A549 (cell line): Measurements from ENCODE around the gene SPC24. TPM values are rescaled to one million over a fixed set of nuclear protein-coding genes. Genes with fewer than 3 reads are reported as not detected.

Experiments used
- ATAC-seq, 2 experiments: fragments of 200-7000 bp in 1 of 2; fragments of >200 bp in 1 of 2; cut with Nextera tagmentation in 1 of 2; cut with Tn5 transposase in 1 of 2; 3 replicates each; pipeline versions ENCODE4 v1.8.0 to v1.9.1; 2018 to 2020; ENCODE audit warnings: mild to moderate bottlenecking in 1 of 2, moderate library complexity in 1 of 2
- CTCF ChIA-PET: fragments of 300-600 bp; sonication (Branson Sonifier 250); formaldehyde crosslinking; extraction: SDS; loops from one replicate; lab custom pipeline; 2021; ENCODE audit warnings: antibody characterized with exemption, inconsistent platforms; lab: Yijun Ruan, JAX
- POLR2A ChIA-PET: fragments of 350-600 bp; formaldehyde crosslinking; extraction: SDS; loops from one replicate; lab custom pipeline; 2021; ENCODE audit warnings: antibody characterized with exemption, inconsistent platforms; lab: Yijun Ruan, JAX
- DNase-seq, 2 experiments: peaks; one replicate each; pipeline versions ENCODE4 v3.0.0 to v3.0.0-alpha.2; 2011 to 2016; ENCODE audit warnings: low read depth in 1 of 2, low spot score in 1 of 2
- FAIRE-seq: peaks from 2 replicates; lab custom pipeline; 2011; peaks lifted over from hg19 to GRCh38; lab: Jason Lieb, UNC
- H3K27ac ChIP-seq, 2 experiments: fragments of >200 bp; sonication (Bioruptor Twin); formaldehyde crosslinking; 3 replicates each; pipeline ENCODE4 v1.5.1; 2016 to 2017
- H3K4me1 ChIP-seq: fragments of >200 bp; sonication (Bioruptor Twin); formaldehyde crosslinking; 3 replicates; pipeline ENCODE4 v1.6.1; 2016
- H3K4me2 ChIP-seq: fragments of >200 bp; sonication (Bioruptor Twin); formaldehyde crosslinking; 3 replicates; pipeline ENCODE4 v1.6.1; 2016
- H3K4me3 ChIP-seq: fragments of >200 bp; sonication (Bioruptor Twin); formaldehyde crosslinking; 3 replicates; pipeline ENCODE4 v1.5.1; 2016
- H3K9me3 ChIP-seq: fragments of >200 bp; sonication (Bioruptor Twin); formaldehyde crosslinking; 3 replicates; pipeline ENCODE4 v1.6.1; 2016
- BHLHE40 ChIP-seq: IDR thresholded peaks from 2 replicates; pipeline ENCODE4 v1.6.1; 2012; ENCODE audit warnings: low read depth, low read length, inconsistent platforms
- CEBPB ChIP-seq, 2 experiments: fragments of >200 bp in 1 of 2; sonication (Bioruptor Twin) in 1 of 2; formaldehyde crosslinking in 1 of 2; IDR thresholded peaks; 2 replicates each; pipeline ENCODE4 v1.6.1; 2012 to 2016
- CHD4 ChIP-seq: fragments of 200-600 bp; sonication (generic); IDR thresholded peaks from 2 replicates; pipeline ENCODE4 v1.6.1; 2016; ENCODE audit warnings: antibody characterized with exemption, mild to moderate bottlenecking, borderline replicate concordance
- EP300 ChIP-seq, 2 experiments: fragments of >200 bp; sonication (Bioruptor Twin); formaldehyde crosslinking; IDR thresholded peaks; 2 replicates in 1 of 2; 3 replicates in 1 of 2; pipeline ENCODE4 v1.6.1; 2016 to 2017
- ESRRA ChIP-seq: fragments of 150-350 bp; IDR thresholded peaks from 2 replicates; pipeline ENCODE4 v1.6.1; 2014; ENCODE audit warnings: mild to moderate bottlenecking, low read length, borderline replicate concordance
- FOSB ChIP-seq: fragments of 250-450 bp; sonication (Bioruptor Pico); IDR thresholded peaks from 2 replicates; pipeline ENCODE4 v1.5.0; 2020; ENCODE audit warnings: mild to moderate bottlenecking, moderate library complexity
- GATA3 ChIP-seq: IDR thresholded peaks from 2 replicates; pipeline ENCODE4 v1.6.1; 2012; ENCODE audit warnings: borderline replicate concordance
- HDAC2 ChIP-seq: fragments of 200-600 bp; sonication (generic); IDR thresholded peaks from 2 replicates; pipeline ENCODE4 v1.6.1; 2016
- HMGXB4 ChIP-seq: fragments of 250-450 bp; sonication (Bioruptor Pico); IDR thresholded peaks from 2 replicates; pipeline ENCODE4 v1.5.0; 2021; ENCODE audit warnings: mild to moderate bottlenecking, moderate library complexity, borderline replicate concordance
- HOXB13 ChIP-seq: fragments of 250-450 bp; sonication (Bioruptor Pico); IDR thresholded peaks from 2 replicates; pipeline ENCODE4 v1.5.0; 2020; ENCODE audit warnings: low read depth, mild to moderate bottlenecking, moderate library complexity
- KDM5A ChIP-seq: fragments of 200-600 bp; sonication (generic); IDR thresholded peaks from 2 replicates; pipeline ENCODE4 v1.6.1; 2016; ENCODE audit warnings: antibody characterized with exemption, mild to moderate bottlenecking
- MAFK ChIP-seq: fragments of 450-650 bp; IDR thresholded peaks from 2 replicates; pipeline ENCODE4 v1.6.1; 2014; ENCODE audit not compliant: partially characterized antibody
- MYC ChIP-seq: IDR thresholded peaks from 2 replicates; pipeline ENCODE4 v1.6.1; 2012; ENCODE audit warnings: mild to moderate bottlenecking, inconsistent platforms, low read length, improper control_type of control experiment, borderline replicate concordance
- PHF8 ChIP-seq: fragments of 200-600 bp; sonication (generic); IDR thresholded peaks from 2 replicates; pipeline ENCODE4 v1.6.1; 2016; ENCODE audit warnings: low read depth, mild to moderate bottlenecking, antibody characterized with exemption, moderate library complexity, borderline replicate concordance
- POLR2A ChIP-seq: IDR thresholded peaks from 2 replicates; pipeline ENCODE4 v1.6.1; 2012; ENCODE audit warnings: mild to moderate bottlenecking, low read length
- RAD21 ChIP-seq, 2 experiments: fragments of >200 bp in 1 of 2; sonication (Bioruptor Twin) in 1 of 2; formaldehyde crosslinking in 1 of 2; IDR thresholded peaks in 1 of 2; conservative IDR thresholded peaks in 1 of 2; 2 replicates in 1 of 2; 3 replicates in 1 of 2; pipeline ENCODE4 v1.6.1; 2012 to 2018; ENCODE audit warnings: inconsistent platforms in 1 of 2
- RCOR1 ChIP-seq: fragments of 150-350 bp; IDR thresholded peaks from 2 replicates; pipeline ENCODE4 v1.6.1; 2014; ENCODE audit warnings: antibody characterized with exemption, low read length, low read depth
- SMC3 ChIP-seq: fragments of >200 bp; sonication (Bioruptor Twin); formaldehyde crosslinking; IDR thresholded peaks from 3 replicates; pipeline ENCODE4 v1.6.1; 2018; ENCODE audit warnings: inconsistent platforms
- TP53 ChIP-seq: fragments of 250-450 bp; sonication (Bioruptor Pico); IDR thresholded peaks from 2 replicates; pipeline ENCODE4 v1.5.0; 2021; ENCODE audit warnings: mild to moderate bottlenecking, moderate library complexity
- USF2 ChIP-seq: fragments of 450-650 bp; IDR thresholded peaks from 2 replicates; pipeline ENCODE4 v1.6.1; 2014; ENCODE audit warnings: antibody characterized with exemption
- ZFP36 ChIP-seq: fragments of 450-650 bp; IDR thresholded peaks from 2 replicates; pipeline ENCODE4 v1.6.1; 2014; ENCODE audit warnings: borderline replicate concordance; ENCODE audit not compliant: partially characterized antibody
- ZSCAN20 ChIP-seq: fragments of 250-450 bp; sonication (Bioruptor Pico); IDR thresholded peaks from 2 replicates; pipeline ENCODE4 v1.8.0; 2022; ENCODE audit warnings: mild to moderate bottlenecking, moderate library complexity
- WGBS: methylation state at CpG from one replicate; pipeline ENCODE4 v1.1.6; 2017; ENCODE audit errors: missing lambda C conversion rate; 5-methylcytosine and 5-hydroxymethylcytosine counted together
- polyA plus RNA-seq, 4 experiments: library from polyadenylated mRNA; depleted of rRNA in 3 of 4; stranded (reverse); fragments of >200 nt; fragmentation: RNase III in 1 of 4; extraction: RNeasy Plus Mini Kit Qiagen cat#74134 plus additional on column Dnase treatment in 1 of 4; gene quantifications; 2 replicates in 3 of 4; 3 replicates in 1 of 4; pipeline ENCODE4 v1.2.3, GENCODE V29; 2011 to 2017
- TF ChIP-seq, protein P1 (sequence below): fragments of >200 bp; sonication (Bioruptor Twin); formaldehyde crosslinking; IDR thresholded peaks from 3 replicates; pipeline ENCODE4 v1.6.1; 2016
- TF ChIP-seq, protein P2 (sequence below): fragments of 250-450 bp; sonication (Bioruptor Pico); IDR thresholded peaks from 2 replicates; pipeline ENCODE4 v1.5.0; 2020; ENCODE audit warnings: low read depth, mild to moderate bottlenecking, moderate library complexity
- TF ChIP-seq, protein P3 (sequence below): IDR thresholded peaks from 2 replicates; pipeline ENCODE4 v1.6.1; 2012

Gene SPC24
- polyA plus RNA-seq, 2 of the 4 experiments (the other 2 are of a cell fraction): 16.5 to 22.2 TPM

- TF ChIP-seq, protein P1, sequence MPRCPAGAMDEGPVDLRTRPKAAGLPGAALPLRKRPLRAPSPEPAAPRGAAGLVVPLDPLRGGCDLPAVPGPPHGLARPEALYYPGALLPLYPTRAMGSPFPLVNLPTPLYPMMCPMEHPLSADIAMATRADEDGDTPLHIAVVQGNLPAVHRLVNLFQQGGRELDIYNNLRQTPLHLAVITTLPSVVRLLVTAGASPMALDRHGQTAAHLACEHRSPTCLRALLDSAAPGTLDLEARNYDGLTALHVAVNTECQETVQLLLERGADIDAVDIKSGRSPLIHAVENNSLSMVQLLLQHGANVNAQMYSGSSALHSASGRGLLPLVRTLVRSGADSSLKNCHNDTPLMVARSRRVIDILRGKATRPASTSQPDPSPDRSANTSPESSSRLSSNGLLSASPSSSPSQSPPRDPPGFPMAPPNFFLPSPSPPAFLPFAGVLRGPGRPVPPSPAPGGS: no peak
- TF ChIP-seq KDM5A (no peak), RAD21 (conservative IDR thresholded peaks at IDR 0.05 in 1 of 2, IDR thresholded peaks at IDR 0.05 in 1 of 2) (no peak), USF2 (no peak)
- H3K27ac ChIP-seq: peak overlapping the region; percentile 93 to 98
- peak overlapping the region; percentile 60 for H3K4me2 ChIP-seq
- no peak for ATAC-seq
- ChIA-PET CTCF (interaction anchor here (1.6 to 6.4 kb wide), 5 partner anchors 50 to 76 kb away, joined by 5 to 57 read pairs (median 31); no protein-coding TSS in a partner anchor), POLR2A (interaction anchor here (1.8 kb wide), 1 partner anchor 64 kb away, joined by 18 read pairs; no protein-coding TSS in a partner anchor)
- peaks cover 42% of the 10 kb centered on the region for H3K4me1 ChIP-seq
- H3K4me3 ChIP-seq: no peak overlapping the region
- H3K9me3 ChIP-seq: no peaks in the 10 kb centered on the region
- no peak for FAIRE-seq
- DNase-seq: no peak
- 91% methylated on average over 12 of the region's 20 CpGs for WGBS
These were observed 47.1 kb upstream of the SPC24 start for GRCh38 chr19:11202488-11203193.

DNA sequence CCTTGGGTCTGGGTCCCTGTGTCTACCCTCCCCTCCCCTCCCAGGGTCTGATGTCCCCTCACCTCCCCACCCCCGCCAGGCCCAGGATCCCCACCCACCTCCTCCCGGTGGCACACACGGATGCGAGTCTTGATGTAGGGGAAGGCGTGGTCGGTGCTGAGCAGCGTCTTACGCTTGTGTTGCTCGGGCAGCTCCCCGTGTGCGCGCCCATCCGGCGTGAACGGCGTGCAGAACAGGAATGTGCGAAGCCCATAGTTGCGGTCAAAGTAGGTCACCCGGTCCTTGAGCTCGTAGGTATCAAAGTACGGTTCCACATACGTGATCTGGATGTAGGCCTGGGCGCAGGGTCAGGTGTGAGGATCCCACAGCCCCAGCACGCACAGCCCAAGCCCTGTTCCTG is 46.2 kb upstream of the SPC24 start:
- FAIRE-seq (no peak), DNase-seq (no peak)
- Histone ChIP-seq H3K27ac (peak overlapping the region in 1 of 2 experiments; percentile 98; a peak in 4 of 6 replicates), H3K4me1 (peaks cover 42% of the 10 kb centered on the region)
- 93% methylated on average over 14 of the region's 24 CpGs for WGBS
- TF ChIP-seq BHLHE40: no peak
- TF ChIP-seq HMGXB4 (CRISPR knock-in tag): no peak
- no peak for TF ChIP-seq ZSCAN20 (CRISPR knock-in tag)
- no peak for TF ChIP-seq CEBPB (IDR thresholded peaks at IDR 0.05)
- no peak for TF ChIP-seq POLR2A
- TF ChIP-seq TP53 (CRISPR knock-in tag): no peak
- no peak for TF ChIP-seq EP300 (IDR thresholded peaks at IDR 0.05)
- TF ChIP-seq RCOR1: no peak
- TF ChIP-seq, all 56 proteins: peak for 0
- H3K4me2 ChIP-seq: no peak overlapping the region
- no peaks in the 10 kb centered on the region for H3K9me3 ChIP-seq
- ChIA-PET POLR2A (no interaction called here), CTCF (interaction anchor here (6.4 kb wide), 1 partner anchor 64 kb away, joined by 40 read pairs; no protein-coding TSS in a partner anchor)
- ATAC-seq: no peak
- H3K4me3 ChIP-seq: no peak overlapping the region

GRCh38 chr19:11200931-11201330 is 45.3 kb upstream of the SPC24 start:
- Histone ChIP-seq H3K27ac (peak overlapping the region in 1 of 2 experiments; percentile 98; a peak in 1 of 6 replicates), H3K4me2 (no peak overlapping the region), H3K4me3 (no peak overlapping the region), H3K9me3 (no peaks in the 10 kb centered on the region), H3K4me1 (peaks cover 47% of the 10 kb centered on the region)
- CTCF ChIA-PET: interaction anchor here (6.4 kb wide), 1 partner anchor 63 kb away, joined by 40 read pairs; no protein-coding TSS in a partner anchor
- TF ChIP-seq, protein P2, sequence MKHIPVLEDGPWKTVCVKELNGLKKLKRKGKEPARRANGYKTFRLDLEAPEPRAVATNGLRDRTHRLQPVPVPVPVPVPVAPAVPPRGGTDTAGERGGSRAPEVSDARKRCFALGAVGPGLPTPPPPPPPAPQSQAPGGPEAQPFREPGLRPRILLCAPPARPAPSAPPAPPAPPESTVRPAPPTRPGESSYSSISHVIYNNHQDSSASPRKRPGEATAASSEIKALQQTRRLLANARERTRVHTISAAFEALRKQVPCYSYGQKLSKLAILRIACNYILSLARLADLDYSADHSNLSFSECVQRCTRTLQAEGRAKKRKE (CRISPR knock-in tag): no peak
- TF ChIP-seq GATA3: no peak
- no peak for TF ChIP-seq MAFK
- no peak for TF ChIP-seq ZFP36
- TF ChIP-seq HDAC2: no peak
- TF ChIP-seq HOXB13 (CRISPR knock-in tag): no peak
- no peak for TF ChIP-seq SMC3
- TF ChIP-seq, protein P1: no peak
- TF ChIP-seq MYC: no peak
- TF ChIP-seq ESRRA: no peak
- no peak for TF ChIP-seq PHF8
- TF ChIP-seq, protein P3, sequence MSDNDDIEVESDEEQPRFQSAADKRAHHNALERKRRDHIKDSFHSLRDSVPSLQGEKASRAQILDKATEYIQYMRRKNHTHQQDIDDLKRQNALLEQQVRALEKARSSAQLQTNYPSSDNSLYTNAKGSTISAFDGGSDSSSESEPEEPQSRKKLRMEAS: no peak
- no peak for TF ChIP-seq CHD4
- no peak for TF ChIP-seq FOSB
- FAIRE-seq (no peak), DNase-seq (no peak), ATAC-seq (no peak)
- no CpG with 5 or more reads among the region's 9 CpGs for WGBS
- POLR2A ChIA-PET: no interaction called here
